Loucy (cell line): Measurements from ENCODE around the gene KRIT1.

ENCODE experiments used
- EZH2phosphoT487 ChIP-seq: fragments of 200-600 bp; IDR thresholded peaks from 2 replicates; pipeline ENCODE4 v1.6.1; 2018; ENCODE audit warnings: antibody characterized with exemption, mild to moderate bottlenecking, moderate library complexity, borderline replicate concordance
- TF ChIP-seq, protein P1 (sequence below): fragments of 200-600 bp; sonication (generic); conservative IDR thresholded peaks from 2 replicates; pipeline ENCODE4 v1.5.1; 2014; ENCODE audit warnings: mild to moderate bottlenecking, antibody characterized with exemption, low read length

GRCh38 chr7:92156990-92157389, 88.7 kb downstream of the KRIT1 start:
- TF ChIP-seq, protein P1, sequence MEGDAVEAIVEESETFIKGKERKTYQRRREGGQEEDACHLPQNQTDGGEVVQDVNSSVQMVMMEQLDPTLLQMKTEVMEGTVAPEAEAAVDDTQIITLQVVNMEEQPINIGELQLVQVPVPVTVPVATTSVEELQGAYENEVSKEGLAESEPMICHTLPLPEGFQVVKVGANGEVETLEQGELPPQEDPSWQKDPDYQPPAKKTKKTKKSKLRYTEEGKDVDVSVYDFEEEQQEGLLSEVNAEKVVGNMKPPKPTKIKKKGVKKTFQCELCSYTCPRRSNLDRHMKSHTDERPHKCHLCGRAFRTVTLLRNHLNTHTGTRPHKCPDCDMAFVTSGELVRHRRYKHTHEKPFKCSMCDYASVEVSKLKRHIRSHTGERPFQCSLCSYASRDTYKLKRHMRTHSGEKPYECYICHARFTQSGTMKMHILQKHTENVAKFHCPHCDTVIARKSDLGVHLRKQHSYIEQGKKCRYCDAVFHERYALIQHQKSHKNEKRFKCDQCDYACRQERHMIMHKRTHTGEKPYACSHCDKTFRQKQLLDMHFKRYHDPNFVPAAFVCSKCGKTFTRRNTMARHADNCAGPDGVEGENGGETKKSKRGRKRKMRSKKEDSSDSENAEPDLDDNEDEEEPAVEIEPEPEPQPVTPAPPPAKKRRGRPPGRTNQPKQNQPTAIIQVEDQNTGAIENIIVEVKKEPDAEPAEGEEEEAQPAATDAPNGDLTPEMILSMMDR, result no peak
- TF ChIP-seq EZH2phosphoT487, result no peak
